Thoracic aorta (tissue), 2 donors: Measurements from ENCODE around the gene TRAPPC2L. TPM values are rescaled to one million over a fixed set of nuclear protein-coding genes. Genes with fewer than 3 reads are reported as not detected.

Experiments used
- ATAC-seq: fragments of 150-250 bp; one replicate; pipeline ENCODE4 v1.8.0; 2017; ENCODE audit warnings: low read depth; ENCODE audit not compliant: insufficient number of reproducible peaks, low FRiP score
- DNase-seq: peaks from one replicate; pipeline ENCODE4 v3.0.0-alpha.2; 2020; ENCODE audit warnings: low spot score
- H3K27ac ChIP-seq, 2 donors: fragments of 200-600 bp; sonication (generic); 1 replicate in 1 of 2; 2 replicates in 1 of 2; pipeline ENCODE4 v1.5.1; 2016; ENCODE audit warnings: mild to moderate bottlenecking in 2 of 2, moderate library complexity in 2 of 2
- H3K27me3 ChIP-seq: fragments of 200-600 bp; sonication (generic); replicated peaks from 2 replicates; pipeline ENCODE4 v1.6.0; 2016; ENCODE audit warnings: mild to moderate bottlenecking; ENCODE audit not compliant: insufficient read depth
- H3K36me3 ChIP-seq: fragments of 200-600 bp; sonication (generic); one replicate; pipeline ENCODE4 v1.5.1; 2016
- H3K4me1 ChIP-seq, 2 donors: fragments of 200-600 bp; sonication (generic); 1 replicate in 1 of 2; 2 replicates in 1 of 2; pipeline versions ENCODE4 v1.5.1 to v1.6.0; 2016; ENCODE audit warnings: low read depth in 2 of 2, mild to moderate bottlenecking in 1 of 2; ENCODE audit not compliant: control insufficient read depth in 1 of 2
- H3K4me3 ChIP-seq: fragments of 200-600 bp; sonication (generic); 2 replicates; pipeline ENCODE4 v1.5.1; 2016; ENCODE audit warnings: mild to moderate bottlenecking
- H3K9me3 ChIP-seq: fragments of 200-600 bp; sonication (generic); 2 replicates; pipeline ENCODE4 v1.5.1; 2016
- total RNA-seq, 2 donors: library from RNA; depleted of rRNA; stranded (reverse); fragments of >200 nt; gene quantifications; one replicate each; pipeline versions ENCODE4 v1.1.0 to v1.2.3, GENCODE V29; 2016
- TF ChIP-seq, protein P1 (sequence below): fragments of 200-600 bp; sonication (generic); IDR thresholded peaks from one replicate; pipeline ENCODE4 v1.5.1; 2019; ENCODE audit warnings: antibody characterized with exemption

TRAPPC2L gene
- total RNA-seq, 2 donors from 2014 or later = 12.4 to 31.4 TPM

DNA sequence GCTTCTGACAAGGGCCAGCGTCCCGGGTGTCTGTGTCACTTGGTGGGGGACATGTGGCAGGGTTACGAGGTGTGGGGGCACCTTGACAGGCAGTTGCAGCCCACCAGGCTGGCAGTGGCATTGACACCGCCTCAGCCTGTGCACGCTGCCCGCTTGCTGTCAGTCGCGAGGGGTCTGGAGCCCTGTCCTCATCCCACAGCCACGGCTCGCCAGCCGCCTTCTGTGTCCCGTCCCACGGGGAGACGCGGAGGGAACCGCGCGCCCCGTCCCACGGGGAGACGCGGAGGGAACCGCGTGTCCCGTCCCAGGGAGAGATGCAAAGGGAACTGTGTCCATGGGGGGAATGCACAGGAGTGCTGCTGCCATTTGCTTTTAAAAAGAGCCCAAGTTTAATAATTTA is 6.0 kb downstream of the TRAPPC2L start:
- DNase-seq (no peak), ATAC-seq (no peak)
- peaks cover 32% of the 10 kb centered on the region for H3K36me3 ChIP-seq
- H3K4me1 ChIP-seq = peaks cover 6 to 9% of the 10 kb centered on the region in 2 donors
- H3K27ac ChIP-seq = no peak overlapping the region
- no peaks in the 10 kb centered on the region for H3K27me3 ChIP-seq
- TF ChIP-seq, protein P1, sequence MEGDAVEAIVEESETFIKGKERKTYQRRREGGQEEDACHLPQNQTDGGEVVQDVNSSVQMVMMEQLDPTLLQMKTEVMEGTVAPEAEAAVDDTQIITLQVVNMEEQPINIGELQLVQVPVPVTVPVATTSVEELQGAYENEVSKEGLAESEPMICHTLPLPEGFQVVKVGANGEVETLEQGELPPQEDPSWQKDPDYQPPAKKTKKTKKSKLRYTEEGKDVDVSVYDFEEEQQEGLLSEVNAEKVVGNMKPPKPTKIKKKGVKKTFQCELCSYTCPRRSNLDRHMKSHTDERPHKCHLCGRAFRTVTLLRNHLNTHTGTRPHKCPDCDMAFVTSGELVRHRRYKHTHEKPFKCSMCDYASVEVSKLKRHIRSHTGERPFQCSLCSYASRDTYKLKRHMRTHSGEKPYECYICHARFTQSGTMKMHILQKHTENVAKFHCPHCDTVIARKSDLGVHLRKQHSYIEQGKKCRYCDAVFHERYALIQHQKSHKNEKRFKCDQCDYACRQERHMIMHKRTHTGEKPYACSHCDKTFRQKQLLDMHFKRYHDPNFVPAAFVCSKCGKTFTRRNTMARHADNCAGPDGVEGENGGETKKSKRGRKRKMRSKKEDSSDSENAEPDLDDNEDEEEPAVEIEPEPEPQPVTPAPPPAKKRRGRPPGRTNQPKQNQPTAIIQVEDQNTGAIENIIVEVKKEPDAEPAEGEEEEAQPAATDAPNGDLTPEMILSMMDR = no peak
- H3K4me3 ChIP-seq = no peak overlapping the region
- H3K9me3 ChIP-seq = no peaks in the 10 kb centered on the region

GRCh38 chr16:88863426-88863825 is 6.5 kb downstream of the TRAPPC2L start:
- H3K36me3 ChIP-seq = peaks cover 32% of the 10 kb centered on the region
- DNase-seq = no peak
- H3K4me3 ChIP-seq = no peak overlapping the region
- no peak for ATAC-seq
- H3K4me1 ChIP-seq = peaks cover 1 to 4% of the 10 kb centered on the region in 2 donors
- H3K9me3 ChIP-seq = no peaks in the 10 kb centered on the region
- H3K27me3 ChIP-seq = no peaks in the 10 kb centered on the region
- TF ChIP-seq, protein P1 = no peak
- no peak overlapping the region for H3K27ac ChIP-seq

DNA sequence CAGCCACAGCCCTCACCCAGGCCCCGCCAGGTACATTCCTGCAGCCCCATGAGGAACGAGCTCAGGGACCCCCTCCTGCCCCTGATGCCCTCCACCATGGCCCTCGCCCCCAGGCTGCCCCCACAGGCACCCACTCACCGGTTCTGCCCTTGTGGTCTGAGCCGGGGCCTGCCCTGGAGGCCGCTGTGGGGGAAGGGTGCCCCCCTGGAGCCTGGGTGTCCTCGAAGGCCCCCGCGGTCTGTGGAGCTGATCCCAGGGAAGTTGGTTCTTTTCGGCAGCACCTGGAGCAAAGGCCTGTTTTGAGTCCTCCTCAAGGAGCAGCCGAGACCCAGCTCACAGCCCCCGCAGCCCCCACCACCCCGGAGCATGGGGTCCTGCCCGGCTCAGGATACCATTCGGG is 7.2 kb downstream of the TRAPPC2L start:
- ATAC-seq (no peak), DNase-seq (no peak)
- H3K4me3 ChIP-seq = no peak overlapping the region
- H3K4me1 ChIP-seq = no peaks in the 10 kb centered on the region
- TF ChIP-seq, protein P1 = no peak
- H3K27me3 ChIP-seq = no peaks in the 10 kb centered on the region
- H3K9me3 ChIP-seq = no peaks in the 10 kb centered on the region
- H3K27ac ChIP-seq = no peak overlapping the region
- H3K36me3 ChIP-seq = peaks cover 29% of the 10 kb centered on the region

- ATAC-seq (no peak), DNase-seq (no peak)
- Histone ChIP-seq H3K27me3 (no peaks in the 10 kb centered on the region), H3K9me3 (no peaks in the 10 kb centered on the region), H3K4me1 (no peaks in the 10 kb centered on the region), H3K36me3 (peaks cover 25% of the 10 kb centered on the region), H3K4me3 (no peak overlapping the region), H3K27ac (no peak overlapping the region)
- TF ChIP-seq, protein P1 = no peak
Observed at GRCh38 chr16:88864521-88864920, 7.6 kb downstream of the TRAPPC2L start.

- H3K36me3 ChIP-seq = peaks cover 18% of the 10 kb centered on the region
- TF ChIP-seq, protein P1 = no peak
- no peak for ATAC-seq
- DNase-seq = no peak
- no peaks in the 10 kb centered on the region for H3K4me1 ChIP-seq
- H3K9me3 ChIP-seq = no peaks in the 10 kb centered on the region
- H3K4me3 ChIP-seq = no peak overlapping the region
- H3K27me3 ChIP-seq = no peaks in the 10 kb centered on the region
- no peak overlapping the region for H3K27ac ChIP-seq
Observed at GRCh38 chr16:88865310-88865709, 8.4 kb downstream of the TRAPPC2L start.
